GM20431 (cell line): ENCODE data around the gene SMPD2.
"Not testable (repeated sequence)": the region's sequence is repeated elsewhere in the genome, so short reads cannot be mapped to it uniquely, and the experiment has no call there.

ENCODE experiments used
- in situ Hi-C: fragments of 300-500 bp; cut with MseI, MboI; formaldehyde crosslinking; loops from one replicate; pipeline ENCODE4 v1.15.0; 2020; ENCODE audit warnings: low sequenced_read_pairs; ENCODE audit not compliant: unreplicated experiment

Gene SMPD2

GRCh38 chr6:109458774-109459531 is 18.4 kb downstream of the SMPD2 start:
- in situ Hi-C loops, result no loop called here

GRCh38 chr6:109460161-109460829 is 19.8 kb downstream of the SMPD2 start:
- in situ Hi-C loops, result no loop called here

GRCh38 chr6:109461205-109461604 is 20.7 kb downstream of the SMPD2 start:
- in situ Hi-C loops, result not testable (repeated sequence)

DNA sequence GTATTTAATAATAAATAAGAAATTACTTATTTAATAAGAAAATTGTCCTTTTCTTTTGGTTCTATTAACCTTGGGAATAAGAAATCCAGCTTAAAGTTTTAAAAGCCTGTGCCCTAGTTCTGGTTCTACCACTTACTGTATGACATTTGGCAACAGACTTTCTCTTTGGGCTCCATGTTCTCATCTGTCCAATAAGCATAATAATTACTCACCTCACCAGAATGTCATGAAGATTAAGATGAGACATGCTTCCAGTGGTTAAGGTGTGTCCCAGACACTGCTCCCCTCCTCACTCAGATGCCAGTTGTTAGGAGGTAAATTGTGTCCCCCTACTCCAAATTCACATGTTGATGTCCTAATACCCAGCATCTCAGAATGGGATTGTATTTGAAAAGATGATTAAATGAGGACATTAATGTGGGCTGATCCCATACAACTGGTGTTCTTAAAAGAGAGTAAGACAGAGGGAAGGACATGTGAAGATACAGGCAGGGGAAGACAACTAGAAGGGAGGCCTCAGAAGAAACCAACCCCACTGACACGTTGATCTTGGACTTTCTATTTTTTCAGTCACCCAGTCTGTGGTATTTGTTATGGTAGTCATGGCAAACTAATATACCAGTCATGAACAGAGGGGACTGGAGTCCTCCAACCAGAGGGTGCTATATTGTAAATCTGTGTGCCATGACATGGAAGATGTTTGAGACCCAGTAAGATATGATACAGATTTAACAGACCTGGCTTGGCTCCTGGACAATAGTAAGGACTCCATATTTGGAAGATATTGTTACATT is 21.4 kb downstream of the SMPD2 start:
- in situ Hi-C loops, result no loop called here

DNA sequence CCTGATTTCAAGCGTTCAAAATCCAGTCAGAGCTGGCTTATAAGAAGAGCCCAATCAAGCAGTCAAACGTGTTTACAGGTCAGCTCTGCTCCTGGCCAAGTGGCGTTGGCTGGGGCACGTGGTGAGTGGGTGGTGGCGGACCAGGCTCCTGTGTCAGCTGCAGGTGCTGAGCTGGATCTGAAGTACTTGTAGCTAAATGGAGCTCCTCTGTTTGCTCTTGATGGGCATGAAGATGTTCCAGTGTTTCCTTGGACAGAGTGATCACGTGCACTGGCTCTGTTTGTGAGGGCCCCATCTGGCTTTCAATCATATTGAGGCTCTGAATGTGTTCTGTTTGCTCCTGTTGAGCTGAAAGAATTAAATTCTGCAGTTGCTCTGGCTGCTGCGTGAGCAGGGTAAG is 25.2 kb downstream of the SMPD2 start:
- in situ Hi-C loops, result no loop called here

GRCh38 chr6:109466212-109466923 is 25.8 kb downstream of the SMPD2 start:
- in situ Hi-C loops, result no loop called here

DNA sequence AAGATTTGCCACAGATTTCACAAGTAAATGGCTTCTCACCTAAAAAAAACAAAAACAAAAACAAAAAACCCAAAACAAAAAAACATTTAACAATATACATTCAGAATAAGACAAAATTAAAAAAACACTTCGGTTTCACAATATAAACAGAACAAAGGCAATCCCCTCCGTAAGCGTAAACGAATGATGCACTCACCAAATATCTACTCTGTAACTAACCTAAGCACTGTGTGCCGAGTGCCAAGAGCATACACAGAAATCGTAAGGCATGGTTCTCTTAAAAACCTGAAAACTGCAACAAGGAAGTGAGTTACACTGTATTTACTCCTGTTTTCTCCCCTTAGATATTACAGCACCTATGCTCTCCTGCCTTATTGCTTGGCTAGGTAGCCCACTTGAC is 27.2 kb downstream of the SMPD2 start:
- in situ Hi-C loops, result no loop called here

- in situ Hi-C loops, result no loop called here
Observed at GRCh38 chr6:109469591-109470189, 29.2 kb downstream of the SMPD2 start.

GRCh38 chr6:109471105-109471810 is 30.7 kb downstream of the SMPD2 start:
- in situ Hi-C loops, result no loop called here

DNA sequence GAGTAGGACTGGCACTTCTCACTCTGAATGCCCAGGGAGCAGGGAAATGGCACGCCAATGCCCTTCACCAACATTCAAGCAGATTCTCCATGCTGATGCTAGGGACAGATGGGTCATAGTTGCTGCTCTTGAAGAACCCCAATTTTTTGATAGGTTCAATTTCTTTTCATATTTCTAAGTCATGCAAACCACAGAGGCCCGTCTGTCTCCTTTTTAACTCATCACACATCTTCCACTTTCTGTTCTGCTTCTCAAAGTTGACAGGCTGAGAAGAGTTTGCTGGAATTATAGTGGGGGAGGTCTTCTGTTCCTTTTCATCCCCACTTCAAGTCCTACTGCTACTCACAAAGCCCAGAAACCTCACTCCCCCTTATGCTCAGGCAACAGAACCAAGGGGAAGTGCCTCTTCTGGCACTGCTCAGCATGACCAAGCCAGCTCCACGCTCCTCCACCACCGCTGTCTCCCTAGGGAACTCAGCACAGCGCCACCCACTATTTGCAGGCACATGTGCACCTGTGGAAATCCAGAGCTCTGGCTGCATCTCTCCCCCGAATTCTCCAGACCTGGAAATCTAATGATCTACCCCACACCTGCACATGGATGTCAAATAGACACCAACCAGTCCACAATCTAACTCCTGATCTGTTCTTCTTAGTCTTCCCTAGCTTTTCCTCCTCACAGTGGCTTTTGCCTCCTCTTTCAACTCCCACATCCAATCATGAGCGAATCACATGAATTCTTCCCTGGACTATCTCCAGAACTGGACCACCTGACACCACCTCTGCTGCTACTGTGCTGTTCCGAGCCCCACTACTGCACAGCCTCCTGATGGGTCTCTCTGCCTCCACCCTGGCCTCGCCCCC is 31.8 kb downstream of the SMPD2 start:
- in situ Hi-C loops, result no loop called here

DNA sequence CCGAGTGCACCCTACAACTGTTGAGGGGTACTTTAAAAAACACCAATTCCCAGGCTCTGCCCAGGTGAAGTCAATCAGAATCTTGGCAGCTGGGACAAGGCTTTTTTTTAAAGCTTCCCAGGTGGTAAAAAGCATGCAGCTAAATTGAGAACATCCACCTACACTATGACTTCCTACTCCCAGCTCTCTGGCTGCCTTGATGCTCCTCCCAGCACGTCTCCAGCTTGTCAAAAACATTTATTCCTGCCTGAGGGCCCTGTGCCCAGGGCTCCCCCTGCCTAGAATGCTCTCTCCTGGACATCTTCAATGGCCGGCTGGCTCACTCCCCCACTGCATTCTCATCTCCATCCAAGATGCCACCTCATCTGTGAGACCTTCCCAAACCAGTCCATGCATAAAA is 32.6 kb downstream of the SMPD2 start:
- in situ Hi-C loops, result no loop called here

DNA sequence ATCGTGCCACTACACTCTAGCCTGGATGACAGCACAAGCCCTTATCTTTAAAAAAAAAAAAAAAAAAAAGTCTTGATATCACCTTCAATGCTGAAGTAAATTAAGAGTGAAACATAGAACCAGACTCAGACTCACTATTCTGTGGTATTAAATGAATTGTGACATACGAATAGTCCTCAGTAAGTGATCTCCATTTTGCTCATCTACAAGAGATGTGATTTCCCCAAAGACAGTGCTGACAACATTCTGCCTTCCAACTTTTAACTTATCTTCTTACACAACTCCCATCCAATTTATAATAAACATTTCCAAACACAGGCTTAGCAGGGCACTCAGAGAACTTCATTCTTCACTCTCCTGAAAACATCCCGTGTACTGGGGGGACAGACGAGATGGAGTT is 34.5 kb downstream of the SMPD2 start:
- in situ Hi-C loops, result no loop called here

GRCh38 chr6:109475625-109476024 is 35.1 kb downstream of the SMPD2 start:
- in situ Hi-C loops, result no loop called here

- in situ Hi-C loops, result no loop called here
Observed at GRCh38 chr6:109477184-109477583, 36.7 kb downstream of the SMPD2 start.

GRCh38 chr6:109477725-109478124 is 37.2 kb downstream of the SMPD2 start:
- in situ Hi-C loops, result no loop called here

- in situ Hi-C loops, result no loop called here
Observed at GRCh38 chr6:109478222-109478805, 37.8 kb downstream of the SMPD2 start.

DNA sequence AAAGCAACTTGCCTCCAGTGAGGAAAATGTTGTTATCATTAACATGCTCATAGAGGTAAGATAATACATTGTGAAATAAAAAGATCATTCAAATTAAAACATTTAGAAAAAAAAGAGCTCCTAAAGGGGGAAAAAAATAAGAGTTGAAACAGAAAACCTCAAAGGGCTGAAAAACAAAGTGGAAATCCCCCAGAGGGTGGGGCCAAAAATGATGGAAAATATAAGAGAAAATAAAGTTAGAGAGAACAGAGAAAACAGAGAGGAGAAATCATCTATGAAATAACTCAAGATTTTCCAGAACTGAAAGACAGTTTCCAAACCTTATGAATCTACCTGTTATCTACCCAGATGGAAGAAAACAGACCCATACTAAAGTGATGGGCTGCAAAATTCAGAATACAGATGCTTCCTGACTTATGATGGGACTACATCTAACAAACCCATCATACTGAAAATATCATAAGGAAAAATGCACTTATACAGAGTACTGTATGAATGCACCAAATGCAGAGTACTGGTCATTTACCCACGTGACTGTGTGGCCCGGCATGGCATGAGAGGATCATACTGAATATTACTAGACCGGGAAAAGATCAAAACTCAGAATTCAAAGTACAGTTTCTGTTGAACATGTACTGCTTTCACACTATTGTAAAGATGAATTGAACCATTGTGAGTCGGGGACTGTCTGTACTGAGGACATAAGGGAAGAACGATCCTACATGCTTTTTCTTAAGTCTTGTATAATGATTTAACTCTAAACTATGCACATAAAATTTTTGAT is 38.5 kb downstream of the SMPD2 start:
- in situ Hi-C loops, result no loop called here
